CD4-positive, alpha-beta memory T cell (primary cell): ENCODE data around the gene SMYD3. TPM values are rescaled to one million over a fixed set of nuclear protein-coding genes. Genes with fewer than 3 reads are reported as not detected.

ENCODE experiments used
- CTCF ChIA-PET: fragments of 350-600 bp; sonication (Branson Sonifier 250); formaldehyde crosslinking; loops from one replicate; lab custom pipeline; 2021; ENCODE audit warnings: inconsistent platforms; ENCODE audit not compliant: partially characterized antibody; lab: Charles Lee
- POLR2A ChIA-PET: fragments of 350-600 bp; sonication (Branson Sonifier 250); formaldehyde crosslinking; loops from one replicate; lab custom pipeline; 2021; ENCODE audit not compliant: partially characterized antibody; lab: Charles Lee
- DNase-seq, 5 donors: peaks; one replicate each; pipeline versions ENCODE4 v3.0.0 to v3.0.0-alpha.2; 2020 to 2022; ENCODE audit warnings: mixed read lengths in 1 of 5
- H3K27ac ChIP-seq: one replicate; pipeline ENCODE4 v1.7.0; 2013; ENCODE audit warnings: low read depth, low read length
- H3K27me3 ChIP-seq: 2 replicates; pipeline ENCODE4 v1.7.0; 2013; ENCODE audit warnings: mild to moderate bottlenecking, low read length, moderate library complexity; ENCODE audit not compliant: insufficient read depth
- H3K36me3 ChIP-seq: 2 replicates; pipeline ENCODE4 v1.7.0; 2013; ENCODE audit warnings: mild to moderate bottlenecking, low read length, moderate library complexity; ENCODE audit not compliant: insufficient read depth
- H3K4me1 ChIP-seq: 2 replicates; pipeline ENCODE4 v1.7.0; 2013; ENCODE audit warnings: mild to moderate bottlenecking, low read length, moderate library complexity; ENCODE audit not compliant: insufficient read depth
- H3K4me3 ChIP-seq, 2 donors: one replicate each; pipeline ENCODE4 v1.7.0; 2013; ENCODE audit warnings: low read length in 2 of 2, mild to moderate bottlenecking in 1 of 2
- H3K9me3 ChIP-seq, 2 donors: one replicate each; pipeline ENCODE4 v1.7.0; 2013; ENCODE audit warnings: low read length in 2 of 2, control low read depth in 1 of 2; ENCODE audit not compliant: control insufficient read depth in 1 of 2
- H3K27ac Mint-ChIP-seq, 7 donors: one replicate each; pipeline ENCODE4 v1.8.0; 2020 to 2021; ENCODE audit warnings: mixed read lengths in 7 of 7, mild to moderate bottlenecking in 6 of 7, inconsistent platforms in 3 of 7, moderate library complexity in 3 of 7
- H3K27me3 Mint-ChIP-seq, 2 donors: one replicate each; pipeline ENCODE4 v1.8.0; 2020 to 2021; ENCODE audit warnings: mixed read lengths in 2 of 2
- H3K36me3 Mint-ChIP-seq, 2 donors: one replicate each; pipeline ENCODE4 v1.8.0; 2020 to 2021; ENCODE audit warnings: mixed read lengths in 2 of 2, inconsistent platforms in 1 of 2, mild to moderate bottlenecking in 1 of 2
- H3K4me1 Mint-ChIP-seq, 4 donors: one replicate each; pipeline ENCODE4 v1.8.0; 2020 to 2021; ENCODE audit warnings: mixed read lengths in 4 of 4, mild to moderate bottlenecking in 1 of 4
- H3K4me3 Mint-ChIP-seq, 8 donors: one replicate each; pipeline ENCODE4 v1.8.0; 2020 to 2021; ENCODE audit warnings: mixed read lengths in 8 of 8, mild to moderate bottlenecking in 7 of 8, moderate library complexity in 6 of 8, inconsistent platforms in 3 of 8
- H3K9me3 Mint-ChIP-seq, 8 donors: one replicate each; pipeline ENCODE4 v1.8.0; 2020 to 2021; ENCODE audit warnings: mixed read lengths in 8 of 8, mild to moderate bottlenecking in 5 of 8, inconsistent platforms in 3 of 8, moderate library complexity in 1 of 8
- intact Hi-C: fragments of 100-400 bp; cut with micrococcal nuclease; formaldehyde crosslinking; loops from one replicate; pipeline ENCODE4 v1.15.1; 2023
- polyA plus RNA-seq, 2 donors: library from polyadenylated mRNA; unstranded; fragments of 300-500 nt; fragmentation: Illumina TruSeq; gene quantifications; one replicate each; pipeline ENCODE4 v1.2.3, GENCODE V29; 2021
- total RNA-seq, 2 experiments: library from RNA; stranded (reverse); gene quantifications; one replicate each; pipeline ENCODE4 v1.2.3, GENCODE V29; 2021

The SMYD3 gene
- total and polyA plus RNA-seq, 4 experiments from 2014 or later: 19.5 to 28.9 (median 22.9) TPM

DNA sequence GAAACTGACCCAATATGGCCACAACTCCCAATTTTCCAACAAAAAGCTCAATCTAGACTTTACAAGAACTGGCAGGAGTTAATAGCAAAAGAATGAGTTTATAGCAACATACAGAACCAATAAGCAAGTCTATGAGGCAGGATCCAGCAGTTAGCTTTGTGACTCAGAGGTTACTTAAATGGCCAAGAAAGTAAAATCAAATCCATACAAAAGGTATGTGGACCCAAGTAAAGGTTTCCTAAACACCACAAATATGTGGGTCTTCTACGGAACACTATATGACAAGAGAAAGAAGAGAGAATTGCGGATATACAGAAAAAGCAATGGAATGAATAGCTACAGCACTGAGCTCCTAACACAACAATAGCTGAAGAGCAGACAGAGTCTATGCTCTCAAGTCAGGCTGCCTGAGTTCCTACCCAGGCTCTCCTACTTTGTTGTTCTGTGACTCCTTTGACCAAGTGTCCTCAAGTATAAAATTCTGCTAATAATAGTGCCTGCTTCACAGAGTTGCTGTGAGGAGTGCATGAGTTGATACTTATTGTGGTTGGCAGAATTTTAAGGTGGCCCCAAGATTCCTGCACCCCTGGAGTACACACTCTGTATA is 204.3 kb downstream of the SMYD3 start:
- no peaks in the 10 kb centered on the region for H3K9me3 ChIP-seq
- H3K4me1 ChIP-seq: no peaks in the 10 kb centered on the region
- no peaks in the 10 kb centered on the region for H3K27me3 Mint-ChIP-seq
- ChIA-PET CTCF (no interaction called here), POLR2A (no interaction called here)
- H3K27me3 ChIP-seq: no peaks in the 10 kb centered on the region
- intact Hi-C loops: no loop called here
- H3K4me3 ChIP-seq: no peak overlapping the region
- no peak overlapping the region for H3K4me3 Mint-ChIP-seq
- no peak overlapping the region for H3K27ac Mint-ChIP-seq
- no peaks in the 10 kb centered on the region for H3K36me3 ChIP-seq
- H3K27ac ChIP-seq: no peak overlapping the region
- no peaks in the 10 kb centered on the region for H3K4me1 Mint-ChIP-seq
- H3K9me3 Mint-ChIP-seq: no peaks in the 10 kb centered on the region
- no peak for DNase-seq
- peaks cover 10 to 22% of the 10 kb centered on the region in 2 donors for H3K36me3 Mint-ChIP-seq

- no peak overlapping the region for H3K27ac ChIP-seq
- ChIA-PET POLR2A (no interaction called here), CTCF (no interaction called here)
- H3K4me1 Mint-ChIP-seq: no peaks in the 10 kb centered on the region
- peaks cover 10 to 22% of the 10 kb centered on the region in 2 donors for H3K36me3 Mint-ChIP-seq
- no peaks in the 10 kb centered on the region for H3K27me3 Mint-ChIP-seq
- H3K4me3 ChIP-seq: no peak overlapping the region
- intact Hi-C loops: no loop called here
- DNase-seq: no peak
- no peaks in the 10 kb centered on the region for H3K36me3 ChIP-seq
- H3K4me1 ChIP-seq: no peaks in the 10 kb centered on the region
- H3K9me3 Mint-ChIP-seq: no peaks in the 10 kb centered on the region
- no peak overlapping the region for H3K27ac Mint-ChIP-seq
- H3K27me3 ChIP-seq: no peaks in the 10 kb centered on the region
- no peaks in the 10 kb centered on the region for H3K9me3 ChIP-seq
- no peak overlapping the region for H3K4me3 Mint-ChIP-seq
Observed at GRCh38 chr1:246302251-246302625, 204.8 kb downstream of the SMYD3 start.

- Histone ChIP-seq H3K4me3 (no peak overlapping the region), H3K27ac (no peak overlapping the region), H3K4me1 (no peaks in the 10 kb centered on the region), H3K36me3 (no peaks in the 10 kb centered on the region), H3K27me3 (no peaks in the 10 kb centered on the region), H3K9me3 (no peaks in the 10 kb centered on the region)
- no peak for DNase-seq
- H3K36me3 Mint-ChIP-seq: peaks cover 10 to 27% of the 10 kb centered on the region in 2 donors
- peaks cover 0 to 1% (median 0%) of the 10 kb centered on the region in 4 donors for H3K4me1 Mint-ChIP-seq
- no peak overlapping the region for H3K27ac Mint-ChIP-seq
- intact Hi-C loops: no loop called here
- POLR2A ChIA-PET: no interaction called here
- no peak overlapping the region for H3K4me3 Mint-ChIP-seq
- no peaks in the 10 kb centered on the region for H3K27me3 Mint-ChIP-seq
- CTCF ChIA-PET: no interaction called here
- H3K9me3 Mint-ChIP-seq: peaks cover 0 to 2% (median 0%) of the 10 kb centered on the region in 8 donors
Observed at GRCh38 chr1:246301553-246302250, 205.4 kb downstream of the SMYD3 start.

GRCh38 chr1:246300626-246301549 is 206.2 kb downstream of the SMYD3 start:
- no peaks in the 10 kb centered on the region for H3K27me3 ChIP-seq
- intact Hi-C loops: no loop called here
- no peaks in the 10 kb centered on the region for H3K4me1 ChIP-seq
- POLR2A ChIA-PET: no interaction called here
- Mint-ChIP-seq H3K4me1 (peaks cover 0 to 1% (median 0%) of the 10 kb centered on the region in 4 donors), H3K4me3 (no peak overlapping the region), H3K36me3 (peaks cover 6 to 25% of the 10 kb centered on the region in 2 donors), H3K9me3 (peaks cover 0 to 2% (median 0%) of the 10 kb centered on the region in 8 donors), H3K27ac (no peak overlapping the region), H3K27me3 (no peaks in the 10 kb centered on the region)
- H3K4me3 ChIP-seq: no peak overlapping the region
- CTCF ChIA-PET: no interaction called here
- DNase-seq: no peak
- no peak overlapping the region for H3K27ac ChIP-seq
- no peaks in the 10 kb centered on the region for H3K9me3 ChIP-seq
- H3K36me3 ChIP-seq: no peaks in the 10 kb centered on the region

GRCh38 chr1:246297279-246298265 is 209.5 kb downstream of the SMYD3 start:
- Histone ChIP-seq H3K36me3 (no peaks in the 10 kb centered on the region), H3K4me3 (no peak overlapping the region), H3K9me3 (no peaks in the 10 kb centered on the region), H3K27ac (no peak overlapping the region), H3K27me3 (no peaks in the 10 kb centered on the region), H3K4me1 (no peaks in the 10 kb centered on the region)
- no peak overlapping the region for H3K4me3 Mint-ChIP-seq
- no peak for DNase-seq
- H3K36me3 Mint-ChIP-seq: peaks cover 8 to 35% of the 10 kb centered on the region in 2 donors
- H3K27me3 Mint-ChIP-seq: no peaks in the 10 kb centered on the region
- CTCF ChIA-PET: no interaction called here
- no peak overlapping the region for H3K27ac Mint-ChIP-seq
- H3K9me3 Mint-ChIP-seq: peaks cover 0 to 2% (median 0%) of the 10 kb centered on the region in 8 donors
- intact Hi-C loops: no loop called here
- peaks cover 0 to 14% (median 7%) of the 10 kb centered on the region in 4 donors for H3K4me1 Mint-ChIP-seq
- POLR2A ChIA-PET: no interaction called here

DNA sequence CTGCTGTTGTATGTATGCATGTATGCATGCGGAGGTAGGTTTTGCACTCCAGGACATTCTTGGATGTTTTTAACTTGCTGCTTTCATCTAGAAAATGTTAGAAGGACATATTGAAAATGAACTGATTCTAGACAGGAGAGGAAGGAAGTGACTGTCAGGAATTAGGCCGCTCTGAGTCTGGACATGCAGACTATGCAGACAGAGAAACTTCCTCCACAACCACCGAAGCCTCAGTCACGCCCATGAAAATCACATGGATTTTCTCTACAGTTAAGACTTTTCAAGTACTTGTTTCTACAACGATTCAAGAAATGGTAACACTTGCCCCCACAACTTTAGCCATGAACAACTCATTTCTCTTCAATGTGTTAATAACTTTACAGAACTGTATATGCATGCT is 211.1 kb downstream of the SMYD3 start:
- no peak overlapping the region for H3K27ac ChIP-seq
- no peak overlapping the region for H3K4me3 Mint-ChIP-seq
- peaks cover 0 to 14% (median 7%) of the 10 kb centered on the region in 4 donors for H3K4me1 Mint-ChIP-seq
- CTCF ChIA-PET: no interaction called here
- no peak for DNase-seq
- no peaks in the 10 kb centered on the region for H3K9me3 ChIP-seq
- no peaks in the 10 kb centered on the region for H3K36me3 ChIP-seq
- intact Hi-C loops: no loop called here
- POLR2A ChIA-PET: no interaction called here
- H3K27ac Mint-ChIP-seq: no peak overlapping the region
- H3K27me3 ChIP-seq: no peaks in the 10 kb centered on the region
- H3K4me1 ChIP-seq: no peaks in the 10 kb centered on the region
- H3K36me3 Mint-ChIP-seq: peaks cover 7 to 32% of the 10 kb centered on the region in 2 donors
- H3K9me3 Mint-ChIP-seq: peaks cover 0 to 3% (median 0%) of the 10 kb centered on the region in 8 donors
- no peak overlapping the region for H3K4me3 ChIP-seq
- no peaks in the 10 kb centered on the region for H3K27me3 Mint-ChIP-seq
